ENCODE results near the gene CNTN4.

CNTN4 gene

DNA sequence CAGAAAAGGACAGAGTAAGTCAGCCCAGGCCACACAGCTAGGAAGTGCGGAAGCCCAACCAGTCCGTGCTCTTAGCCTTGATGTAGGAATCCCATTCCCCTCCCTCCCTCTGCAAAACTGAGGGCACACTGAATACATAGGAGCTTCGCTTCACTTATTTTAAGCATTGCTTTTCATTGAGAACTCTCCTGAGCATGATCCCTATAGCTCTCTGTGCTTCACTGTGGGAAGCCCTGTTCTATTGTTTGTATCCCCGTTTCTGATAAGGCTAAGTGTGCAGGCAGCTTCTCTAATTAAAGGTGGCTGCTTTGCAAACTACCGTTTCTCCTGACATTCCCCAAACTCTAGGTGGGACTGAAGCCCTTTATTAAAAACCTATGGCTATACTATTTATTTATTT is 981.6 kb downstream of the CNTN4 start:
- no peak for DNase-seq

- no peak for DNase-seq
Observed at GRCh38 chr3:3081381-3082233, 982.9 kb downstream of the CNTN4 start.

DNA sequence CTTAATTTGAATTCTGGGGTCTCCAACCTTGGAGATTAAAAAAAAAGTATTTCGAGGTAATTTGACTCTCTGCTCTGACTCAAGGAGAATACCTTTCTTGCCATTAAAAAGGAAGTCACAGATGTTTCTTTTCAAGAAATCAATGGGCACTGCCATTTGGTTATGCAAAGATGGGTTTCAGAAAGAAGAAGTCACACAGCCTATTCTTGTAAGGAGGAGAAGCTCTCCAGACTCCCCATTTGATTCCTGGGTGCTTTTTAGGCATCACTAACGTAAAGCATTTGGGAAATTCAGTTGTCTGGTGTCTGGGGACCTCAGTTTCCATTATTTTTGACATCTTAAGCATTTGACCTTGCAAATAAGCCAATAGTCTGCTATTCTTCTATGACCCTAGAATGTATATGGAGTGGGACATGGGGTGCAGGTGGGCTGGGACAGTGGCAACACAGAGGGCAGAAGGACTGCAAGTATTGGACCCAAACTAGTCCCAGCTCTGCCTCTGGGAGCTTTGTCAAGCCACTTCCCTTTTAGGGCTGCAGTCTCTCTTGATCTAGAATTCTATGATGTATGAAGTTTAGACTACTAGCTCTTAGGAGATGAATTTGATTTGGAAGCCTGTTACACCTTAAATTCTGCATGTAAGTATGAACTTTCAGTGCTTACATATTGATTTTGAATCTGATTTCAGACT is 983.7 kb downstream of the CNTN4 start:
- DNase-seq: no peak

- no peak for DNase-seq
Observed at GRCh38 chr3:3084890-3085289, 986.2 kb downstream of the CNTN4 start.

- DNase-seq: no peak
Observed at GRCh38 chr3:3085782-3086181, 987.1 kb downstream of the CNTN4 start.

DNA sequence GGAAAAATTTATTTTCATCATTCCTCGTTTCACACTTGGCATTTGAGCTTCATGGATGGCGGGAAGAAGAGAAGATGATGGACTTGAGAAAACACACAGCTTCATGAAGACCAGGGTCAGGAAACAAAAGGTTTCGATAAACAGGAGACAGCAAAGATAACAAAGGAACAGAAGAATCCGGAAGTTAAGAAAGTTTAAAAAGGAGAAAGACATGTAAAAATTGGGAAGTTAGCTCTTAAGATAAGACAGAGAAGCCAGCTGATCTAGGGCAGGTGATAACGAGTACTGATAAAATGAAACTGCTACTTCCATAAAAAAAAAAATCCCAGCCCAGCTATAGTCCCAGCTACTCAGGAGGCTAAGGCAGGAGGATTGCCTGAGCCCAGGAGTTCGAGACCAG is 987.6 kb downstream of the CNTN4 start:
- no peak for DNase-seq

- no peak for DNase-seq
Observed at GRCh38 chr3:3087279-3087678, 988.6 kb downstream of the CNTN4 start.

DNA sequence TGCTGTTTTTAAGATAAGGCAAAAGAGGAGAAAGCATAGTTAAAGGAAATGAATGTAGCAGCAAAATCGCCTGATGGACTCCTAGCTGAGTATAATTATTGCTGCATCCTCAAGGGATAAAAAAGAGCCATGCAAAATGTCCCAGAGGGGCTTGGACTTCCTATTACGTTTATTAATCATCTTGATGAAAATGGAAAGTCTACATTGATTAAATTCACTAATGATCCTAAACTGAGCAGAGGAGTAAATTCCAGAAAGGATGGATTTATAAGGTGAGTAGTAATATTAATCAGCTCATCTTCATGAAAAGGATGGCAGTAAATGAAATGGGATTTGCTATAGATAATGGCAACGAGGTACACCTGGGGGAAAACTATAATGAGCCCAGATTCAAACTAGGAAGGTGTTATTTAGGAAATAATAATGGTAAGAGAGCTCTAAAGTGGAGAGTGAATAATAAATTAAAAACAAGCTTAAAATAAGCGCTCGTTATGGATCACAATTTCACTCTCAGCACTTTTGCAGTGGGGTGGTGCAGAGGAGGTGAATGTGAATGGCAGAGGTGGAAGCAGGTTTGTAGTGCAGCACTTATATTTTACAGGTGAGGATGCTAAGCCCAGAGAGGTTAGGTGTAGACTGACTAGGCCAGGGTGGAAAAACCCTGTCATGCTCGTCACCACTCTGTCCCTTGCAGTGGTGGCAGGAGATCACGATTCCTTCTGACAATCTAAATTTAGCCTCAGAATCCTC is 989.2 kb downstream of the CNTN4 start:
- no peak for DNase-seq

GRCh38 chr3:3089017-3089416 is 990.4 kb downstream of the CNTN4 start:
- DNase-seq: no peak

- no peak for DNase-seq
Observed at GRCh38 chr3:3097958-3098357, 999.3 kb downstream of the CNTN4 start.

- DNase-seq: no peak
Observed at GRCh38 chr3:3101660-3102458, 1003.2 kb downstream of the CNTN4 start.

- no peak for DNase-seq
Observed at GRCh38 chr3:3102751-3103150, 1004.1 kb downstream of the CNTN4 start.

GRCh38 chr3:3105246-3105645 is 1006.6 kb downstream of the CNTN4 start:
- no peak for DNase-seq

- DNase-seq: no peak
Observed at GRCh38 chr3:3105815-3106214, 1007.1 kb downstream of the CNTN4 start.

GRCh38 chr3:3107181-3107580 is 1008.5 kb downstream of the CNTN4 start:
- no peak for DNase-seq
